ENCODE results near the gene ZSCAN20.

- TF ChIP-seq CTCF (IDR thresholded peaks at IDR 0.05), result no peak
- no peak for TF ChIP-seq POLR2A (IDR thresholded peaks at IDR 0.05)
- no peak for TF ChIP-seq EP300 (IDR thresholded peaks at IDR 0.05)
Measured at GRCh38 chr1:33501774-33502173, 29.3 kb downstream of the ZSCAN20 start.

All from tibial nerve (tissue), 4 donors.